ENCODE measurements around the gene S100A10.

S100A10 gene

GRCh38 chr1:152009691-152010090 is 16.0 kb upstream of the S100A10 start:
- DNase-seq = no peak

GRCh38 chr1:152007047-152007446 is 13.4 kb upstream of the S100A10 start:
- DNase-seq = no peak

- no peak for DNase-seq
Observed at GRCh38 chr1:152005360-152005912, 11.8 kb upstream of the S100A10 start.

- DNase-seq = no peak
Observed at GRCh38 chr1:152003846-152004442, 10.3 kb upstream of the S100A10 start.

- DNase-seq = no peak
Observed at GRCh38 chr1:152002960-152003359, 9.3 kb upstream of the S100A10 start.

GRCh38 chr1:152001631-152002584 is 8.2 kb upstream of the S100A10 start:
- no peak for DNase-seq

DNA sequence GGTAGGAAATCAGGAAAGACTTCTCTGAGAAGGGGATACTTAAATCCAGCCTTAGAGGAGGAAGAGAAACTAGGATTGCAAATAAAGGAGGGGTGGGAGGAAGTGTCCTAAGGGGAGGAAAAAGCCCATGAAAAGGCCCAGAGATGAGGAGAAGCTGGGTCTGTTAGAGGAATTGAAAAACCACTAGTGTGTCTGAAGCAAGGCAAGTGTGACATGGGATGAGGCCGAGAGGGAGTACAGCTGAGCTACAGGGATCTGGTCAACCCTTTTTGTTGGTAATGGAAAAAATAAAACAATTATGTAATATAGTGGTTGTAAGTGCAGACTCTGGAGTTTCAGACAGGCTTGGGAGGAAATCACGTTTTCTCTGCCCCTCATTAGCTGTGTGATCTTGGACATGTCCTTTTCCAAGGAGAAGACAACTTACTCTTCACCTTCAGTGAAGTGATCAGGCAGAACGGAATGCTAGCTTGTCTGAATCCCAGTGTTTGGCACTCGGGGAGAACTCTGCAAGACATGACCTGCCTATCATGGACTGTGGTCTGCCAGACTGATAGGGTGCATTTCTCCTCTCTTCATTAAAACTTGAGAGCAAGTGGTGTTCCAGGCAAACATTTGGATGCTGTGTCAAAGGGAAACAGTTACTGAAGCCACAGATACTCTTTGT is 7.4 kb upstream of the S100A10 start:
- DNase-seq = no peak

DNA sequence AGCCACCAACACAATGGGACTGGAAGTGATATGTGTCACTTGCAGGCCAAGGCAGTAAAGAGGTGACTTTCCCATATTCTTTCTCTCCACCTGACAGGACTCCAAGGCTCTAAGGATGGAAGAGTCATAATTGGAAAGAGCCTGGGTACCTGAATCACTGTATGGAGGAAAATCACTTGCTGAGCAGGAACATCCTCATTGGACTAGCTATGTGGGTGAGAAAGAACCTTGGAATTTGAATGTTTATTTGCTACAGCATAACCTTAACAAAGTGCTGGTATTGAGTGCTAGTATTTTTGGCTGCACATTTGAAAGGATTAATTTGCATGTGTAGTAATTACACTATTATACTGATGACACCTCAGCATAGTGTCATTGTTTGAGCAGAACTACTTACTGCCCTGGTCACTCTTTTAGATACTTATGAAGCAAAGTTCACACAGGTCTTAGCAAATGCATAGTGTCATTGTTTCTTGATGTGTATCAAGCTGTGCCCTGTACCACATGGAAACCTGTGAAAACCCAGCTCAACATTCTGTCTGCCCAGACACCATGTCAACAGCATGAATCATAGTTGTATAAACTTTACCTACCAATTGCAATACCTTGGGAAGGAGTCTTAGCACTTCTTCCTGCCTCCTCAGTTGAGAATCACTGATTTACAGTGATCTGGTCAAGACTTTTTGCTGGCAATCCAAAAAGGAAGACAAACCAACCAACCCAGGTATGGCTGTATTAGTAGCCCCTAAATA is 5.1 kb upstream of the S100A10 start:
- DNase-seq = no peak

- DNase-seq = no peak
Observed at GRCh38 chr1:151997284-151997570, 3.6 kb upstream of the S100A10 start.

- no peak for DNase-seq
Observed at GRCh38 chr1:151995774-151996173, 2.1 kb upstream of the S100A10 start.

DNA sequence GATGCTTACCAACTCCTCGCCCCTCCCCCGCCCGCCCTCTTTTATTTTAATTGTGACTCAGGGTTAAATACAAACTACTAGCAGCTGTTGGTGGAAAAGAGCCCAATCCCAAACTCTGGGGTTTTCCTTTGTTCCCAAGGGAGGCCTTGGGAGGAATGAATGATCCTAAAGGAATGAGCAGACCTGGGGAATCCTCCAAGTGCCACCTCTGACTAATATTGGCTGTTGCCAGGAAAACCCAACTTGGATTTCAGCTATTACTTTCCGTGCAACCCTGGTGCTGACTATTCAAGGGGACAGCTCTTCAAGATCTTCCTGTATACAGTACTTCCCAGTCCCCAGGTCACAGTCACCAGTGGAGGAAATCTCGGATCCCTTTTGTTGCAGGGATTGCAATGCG is 1.3 kb upstream of the S100A10 start:
- DNase-seq = no peak

GRCh38 chr1:151993084-151993733 is 450 bp downstream of the S100A10 start:
- no peak for DNase-seq

DNA sequence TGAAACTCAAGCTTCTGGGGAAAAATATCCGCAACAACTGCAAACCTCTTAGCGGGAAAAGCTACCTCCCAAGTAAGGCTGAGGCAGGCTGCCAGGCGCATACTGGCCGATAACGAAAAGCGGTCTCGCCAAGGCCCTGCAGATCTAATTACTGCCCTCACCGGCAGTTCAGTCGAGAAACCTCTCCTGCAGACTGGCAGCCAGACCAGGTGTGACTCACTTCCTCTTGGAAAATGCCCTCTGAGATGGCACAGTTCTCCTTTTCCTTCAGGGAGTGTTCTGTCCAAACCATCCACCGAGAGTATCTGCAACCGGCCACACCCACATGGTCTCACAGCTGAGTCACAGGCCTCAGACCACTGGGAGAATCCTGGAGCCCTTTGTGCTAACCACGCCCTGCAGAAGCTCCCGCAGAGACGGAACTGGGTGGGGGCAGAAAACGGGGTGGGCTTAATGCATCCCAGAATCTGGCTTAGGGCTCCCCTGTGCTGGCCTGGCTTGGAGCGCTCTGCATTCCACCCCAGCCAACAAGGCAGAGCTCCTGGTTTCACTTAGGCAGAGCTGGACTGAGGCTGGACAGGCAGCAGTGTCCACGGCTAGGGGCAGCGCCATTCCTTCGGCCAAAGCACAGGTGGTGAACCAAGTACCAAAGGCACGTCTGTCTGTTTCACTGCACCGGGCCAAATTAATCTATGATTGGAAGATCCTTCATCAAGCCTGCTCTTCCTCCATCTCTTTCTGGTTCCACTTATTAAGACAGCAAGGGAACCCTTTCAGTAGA is 1.2 kb downstream of the S100A10 start:
- no peak for DNase-seq

DNA sequence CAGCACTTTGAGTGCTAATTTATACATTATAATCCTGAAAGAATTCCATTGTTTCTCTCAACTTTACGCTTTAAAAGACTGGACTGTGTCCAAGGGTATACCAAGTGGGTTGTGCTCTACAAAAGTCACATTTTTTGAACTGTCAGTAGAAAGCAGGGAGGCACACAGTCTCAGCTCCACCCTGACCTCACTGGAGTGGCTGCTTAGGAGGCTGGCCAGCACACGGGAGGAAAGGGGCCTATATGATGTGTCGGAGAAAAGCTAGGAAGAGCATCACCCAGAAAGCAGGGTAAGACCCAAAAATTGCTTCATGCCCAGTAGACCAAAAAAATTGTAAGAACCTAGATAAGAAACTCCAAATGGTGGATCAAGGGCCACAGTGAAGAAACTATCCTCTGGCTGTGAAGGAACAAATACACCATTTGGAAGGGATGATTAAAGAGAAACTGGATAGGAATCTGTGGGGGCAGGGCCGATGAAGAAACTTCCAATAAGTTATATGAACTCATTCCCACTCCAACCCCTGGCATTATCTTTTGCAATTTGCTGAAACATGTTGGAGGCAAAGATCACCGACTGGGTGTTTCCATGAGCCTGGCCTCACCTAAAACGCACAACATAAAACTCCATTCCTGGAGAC is 1.9 kb downstream of the S100A10 start:
- no peak for DNase-seq

DNA sequence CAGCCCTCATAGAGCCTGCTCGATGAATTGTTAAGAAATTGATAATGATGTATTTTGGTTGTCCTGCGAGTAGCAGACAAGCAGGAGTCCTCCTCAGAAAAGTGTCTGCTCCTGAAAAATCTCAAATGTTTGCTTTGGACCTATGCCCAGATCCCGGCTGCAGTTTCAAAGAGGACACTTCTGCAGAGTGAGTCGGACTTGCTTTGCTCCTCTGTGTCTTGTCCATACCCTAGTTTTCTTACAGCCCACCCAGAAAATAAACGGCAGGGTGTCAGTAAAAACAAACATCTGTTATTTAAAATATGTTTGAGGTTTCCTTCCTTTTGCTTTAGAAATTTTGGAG is 2.8 kb downstream of the S100A10 start:
- no peak for DNase-seq

GRCh38 chr1:151990058-151990855 is 3.4 kb downstream of the S100A10 start:
- no peak for DNase-seq

DNA sequence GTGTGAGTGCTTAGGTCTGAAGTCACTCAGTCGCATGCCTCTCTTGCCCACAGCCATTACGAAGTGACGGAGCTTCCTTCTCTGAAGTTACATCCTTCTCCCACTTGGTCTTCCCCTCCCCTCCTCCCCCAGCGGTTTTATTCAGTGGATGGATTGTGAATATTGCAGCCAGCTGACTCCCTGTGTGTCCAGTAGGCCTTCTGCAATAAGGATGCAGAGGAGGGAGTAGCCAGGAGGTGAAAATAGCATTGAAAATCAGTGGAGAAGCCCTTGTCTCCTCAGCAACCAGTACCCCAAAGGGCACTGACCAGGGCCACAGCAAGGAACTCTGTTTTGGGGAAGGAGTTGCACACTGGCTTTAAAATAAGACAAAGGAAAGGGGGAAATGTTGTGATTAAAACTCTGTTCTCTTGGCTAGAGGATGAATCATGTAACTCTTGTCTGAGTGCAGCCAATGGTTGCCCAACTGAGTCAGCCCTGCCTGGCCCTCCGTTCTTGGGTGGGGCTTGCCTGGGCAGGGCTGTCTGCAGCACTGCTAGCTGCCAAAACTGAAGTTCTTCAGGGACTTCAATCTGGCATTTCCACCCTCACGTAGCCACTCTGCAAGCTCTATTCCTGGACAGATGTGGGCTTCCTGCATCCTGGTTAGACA is 4.3 kb downstream of the S100A10 start:
- no peak for DNase-seq

DNA sequence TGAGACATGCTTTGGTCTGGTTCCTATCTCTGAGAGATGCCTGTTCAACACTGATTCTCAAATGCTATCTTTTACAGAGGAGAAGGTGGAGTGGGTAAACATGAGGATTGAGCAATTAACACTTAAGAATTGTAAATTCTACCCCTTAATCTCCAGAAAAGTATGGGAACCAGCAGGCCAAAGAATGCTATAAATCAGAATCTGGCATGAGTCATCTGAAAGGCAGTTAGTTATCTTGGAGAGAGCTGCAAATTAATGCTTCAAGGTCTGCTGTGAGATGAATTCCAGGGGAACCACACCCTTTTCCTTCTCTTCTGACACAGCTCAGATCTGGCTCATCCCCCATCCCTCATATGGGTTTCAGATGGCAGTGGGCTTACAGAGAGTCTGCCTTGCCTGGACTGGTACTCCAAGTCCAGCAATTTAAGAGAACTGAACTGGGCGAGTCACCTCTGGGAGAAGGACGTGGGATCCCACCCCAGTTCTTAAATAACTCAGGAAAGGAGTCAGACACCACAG is 5.2 kb downstream of the S100A10 start:
- DNase-seq = no peak

DNA sequence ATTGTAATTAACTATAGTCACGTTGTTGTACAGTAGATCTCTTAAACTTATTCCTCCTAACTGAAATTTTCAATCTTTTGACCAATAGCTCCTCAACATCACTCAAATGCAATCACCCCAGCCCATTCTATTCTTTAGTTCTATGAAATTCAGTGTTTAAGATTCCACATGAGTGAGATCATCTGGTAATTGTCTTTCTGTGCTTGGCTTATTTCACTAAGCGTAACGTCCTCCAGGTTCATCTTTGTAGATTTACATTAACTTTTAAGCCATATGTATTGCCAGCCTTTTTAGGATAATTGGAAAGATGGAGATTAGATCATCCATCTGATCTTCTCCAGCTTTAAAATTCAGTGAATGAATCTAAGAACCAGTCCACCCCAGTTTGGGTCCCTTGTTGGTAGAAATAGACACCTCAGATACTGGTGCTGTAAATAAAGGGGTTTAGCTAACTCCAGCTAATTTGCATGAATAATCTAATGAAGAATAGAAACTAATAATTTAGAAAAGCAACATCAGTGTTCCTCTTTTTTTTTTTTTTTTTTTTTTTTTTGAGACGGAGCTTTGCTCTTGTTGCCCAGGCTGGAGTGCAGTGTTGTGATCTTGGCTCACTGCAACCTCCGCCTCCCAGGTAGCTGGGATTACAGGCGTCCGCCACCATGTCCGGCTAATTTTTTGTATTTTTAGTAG is 7.0 kb downstream of the S100A10 start:
- no peak for DNase-seq

All from GDM1 (cell line).